Mammary epithelial cell (primary cell): ENCODE data around the gene OLFML2B.

Source experiments
- CTCF ChIP-seq, 2 donors: IDR thresholded peaks in 1 of 2; conservative IDR thresholded peaks in 1 of 2; 2 replicates each; pipeline ENCODE4 v1.5.1; 2011 to 2012; ENCODE audit warnings: inconsistent platforms in 2 of 2, low read length in 2 of 2, mild to moderate bottlenecking in 2 of 2, control low read depth in 1 of 2, low read depth in 1 of 2; ENCODE audit not compliant: insufficient read depth in 1 of 2; ENCODE audit errors: extremely low read depth in 1 of 2
- EZH2 ChIP-seq: IDR thresholded peaks from 2 replicates; pipeline ENCODE4 v1.6.1; 2012; ENCODE audit warnings: low read length, inconsistent platforms, borderline replicate concordance

- TF ChIP-seq CTCF (conservative IDR thresholded peaks at IDR 0.05 in 1 of 2, IDR thresholded peaks at IDR 0.05 in 1 of 2; ENCODE audit: extremely low read depth in 1 of 2, insufficient read depth in 1 of 2, low read depth in 1 of 2, low read length in 2 of 2) (no peak), EZH2 (no peak)
These were observed 81.8 kb downstream of the OLFML2B start for GRCh38 chr1:161941726-161942436.
